ENCODE data around the gene NEU1. TPM values are rescaled to one million over a fixed set of nuclear protein-coding genes. Genes with fewer than 3 reads are reported as not detected.

The NEU1 gene
- total and polyA plus RNA-seq, 2 donors (not counting 1 experiment from before 2014, with no cell fraction given): 25.3 to 35.1 TPM

DNA sequence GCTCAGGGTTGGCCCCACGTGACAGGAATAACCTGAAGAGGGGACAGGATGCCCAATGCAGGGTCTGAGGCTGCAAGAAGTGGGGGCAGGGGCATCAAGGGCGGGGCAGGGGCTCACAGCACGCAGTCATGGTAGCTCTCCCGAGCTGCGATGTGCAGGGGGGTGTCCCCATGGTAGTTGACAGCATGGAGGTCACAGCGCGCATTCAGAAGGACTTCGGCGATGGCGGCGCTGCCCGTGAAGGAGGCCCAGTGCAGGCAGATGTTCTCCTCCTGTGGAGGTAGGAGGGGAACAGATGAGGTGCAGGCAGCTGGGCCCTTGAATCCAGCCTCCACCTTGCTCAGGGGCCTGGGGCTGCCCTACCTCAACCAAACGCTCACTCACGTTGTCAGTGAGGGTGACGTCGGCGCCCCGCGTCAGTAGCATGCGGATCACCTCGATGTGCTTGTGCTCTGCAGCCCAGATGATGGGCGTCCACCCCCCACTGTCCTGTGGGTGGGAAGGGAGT, 22.0 kb upstream of the NEU1 start:
- Mint-ChIP-seq H3K4me3 (no peak overlapping the region), H3K9me3 (ENCODE audit: insufficient read depth) (no peaks in the 10 kb centered on the region), H3K27me3 (no peaks in the 10 kb centered on the region), H3K27ac (no peak overlapping the region), H3K4me1 (no peaks in the 10 kb centered on the region)
- Histone ChIP-seq H3K4me3 (ENCODE audit: control extremely low read depth in 1 of 5, extremely low read depth in 1 of 5, insufficient read depth in 1 of 5, low read depth in 2 of 5, low read length in 4 of 5) (no peak overlapping the region), H3K9ac (ENCODE audit: low read length) (no peak overlapping the region), H4K20me1 (ENCODE audit: control insufficient read depth, insufficient read depth, low read length, poor library complexity, severe bottlenecking) (peaks cover 6% of the 10 kb centered on the region), H3K79me2 (ENCODE audit: control insufficient read depth, insufficient read depth, low read length) (no peaks in the 10 kb centered on the region), H3K36me3 (replicated peaks in 1 of 2; ENCODE audit: control extremely low read depth in 1 of 2, control insufficient read depth in 1 of 2, extremely low read depth in 1 of 2, insufficient read depth in 2 of 2, low read length in 1 of 2) (peaks cover 2 to 83% of the 10 kb centered on the region in 2 experiments), H3K27me3 (replicated peaks in 1 of 4; ENCODE audit: control extremely low read depth in 1 of 4, control insufficient read depth in 3 of 4, insufficient read depth in 4 of 4, low read length in 3 of 4) (no peaks in the 10 kb centered on the region), H3K9me3 (ENCODE audit: control extremely low read depth in 1 of 3, control insufficient read depth in 2 of 3, insufficient read depth in 1 of 3, low read length in 2 of 3) (no peaks in the 10 kb centered on the region), H3K27ac (ENCODE audit: low read length in 2 of 2) (no peak overlapping the region), H3K4me1 (ENCODE audit: control insufficient read depth in 2 of 2, insufficient read depth in 2 of 2, low read length in 2 of 2) (no peaks in the 10 kb centered on the region), H2AFZ (ENCODE audit: insufficient read depth, low read depth, low read length, poor library complexity, severe bottlenecking) (no peak overlapping the region), H3K4me2 (replicated peaks; ENCODE audit: low read depth, low read length, poor library complexity, severe bottlenecking) (no peak overlapping the region)
- ATAC-seq (ENCODE audit: low read depth) (no peak), DNase-seq (no peak)
- ChIA-PET CTCF (no interaction called here), POLR2A (no interaction called here)
- TF ChIP-seq, protein P1, sequence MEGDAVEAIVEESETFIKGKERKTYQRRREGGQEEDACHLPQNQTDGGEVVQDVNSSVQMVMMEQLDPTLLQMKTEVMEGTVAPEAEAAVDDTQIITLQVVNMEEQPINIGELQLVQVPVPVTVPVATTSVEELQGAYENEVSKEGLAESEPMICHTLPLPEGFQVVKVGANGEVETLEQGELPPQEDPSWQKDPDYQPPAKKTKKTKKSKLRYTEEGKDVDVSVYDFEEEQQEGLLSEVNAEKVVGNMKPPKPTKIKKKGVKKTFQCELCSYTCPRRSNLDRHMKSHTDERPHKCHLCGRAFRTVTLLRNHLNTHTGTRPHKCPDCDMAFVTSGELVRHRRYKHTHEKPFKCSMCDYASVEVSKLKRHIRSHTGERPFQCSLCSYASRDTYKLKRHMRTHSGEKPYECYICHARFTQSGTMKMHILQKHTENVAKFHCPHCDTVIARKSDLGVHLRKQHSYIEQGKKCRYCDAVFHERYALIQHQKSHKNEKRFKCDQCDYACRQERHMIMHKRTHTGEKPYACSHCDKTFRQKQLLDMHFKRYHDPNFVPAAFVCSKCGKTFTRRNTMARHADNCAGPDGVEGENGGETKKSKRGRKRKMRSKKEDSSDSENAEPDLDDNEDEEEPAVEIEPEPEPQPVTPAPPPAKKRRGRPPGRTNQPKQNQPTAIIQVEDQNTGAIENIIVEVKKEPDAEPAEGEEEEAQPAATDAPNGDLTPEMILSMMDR (IDR thresholded peaks at IDR 0.05): no peak
- TF ChIP-seq EZH2 (IDR thresholded peaks at IDR 0.05; ENCODE audit: borderline replicate concordance, insufficient read depth, low read depth, low read length, poor library complexity, severe bottlenecking): no peak
- intact Hi-C loops (cut with micrococcal nuclease): no loop called here
- WGBS (ENCODE audit: insufficient coverage): 97% methylated on average over 12 of the region's 22 CpGs

DNA sequence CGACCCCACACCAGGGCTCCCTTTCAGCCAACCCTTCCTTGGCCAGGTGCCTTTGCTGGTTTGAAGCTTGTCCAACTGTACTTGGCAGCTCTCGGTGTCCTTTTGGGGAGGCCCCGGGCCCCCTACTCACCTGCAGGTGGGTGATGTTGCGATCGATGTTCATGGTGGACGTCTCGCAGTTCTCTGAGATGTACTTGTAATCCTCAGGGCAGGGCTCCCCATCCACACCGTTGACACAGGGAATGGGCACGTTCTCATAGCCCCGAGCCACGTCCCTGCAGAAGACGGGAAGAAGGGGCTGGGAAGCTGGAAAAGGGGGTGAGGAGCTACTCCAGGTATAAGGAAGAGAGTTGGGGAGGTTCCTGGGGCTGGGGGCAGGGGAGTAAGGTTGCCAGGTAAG, 21.1 kb upstream of the NEU1 start:
- Histone ChIP-seq H4K20me1 (ENCODE audit: control insufficient read depth, insufficient read depth, low read length, poor library complexity, severe bottlenecking) (peaks cover 6% of the 10 kb centered on the region), H3K4me3 (ENCODE audit: control extremely low read depth in 1 of 5, extremely low read depth in 1 of 5, insufficient read depth in 1 of 5, low read depth in 2 of 5, low read length in 4 of 5) (no peak overlapping the region), H3K4me2 (replicated peaks; ENCODE audit: low read depth, low read length, poor library complexity, severe bottlenecking) (no peak overlapping the region), H3K4me1 (ENCODE audit: control insufficient read depth in 2 of 2, insufficient read depth in 2 of 2, low read length in 2 of 2) (no peaks in the 10 kb centered on the region), H3K27me3 (replicated peaks in 1 of 4; ENCODE audit: control extremely low read depth in 1 of 4, control insufficient read depth in 3 of 4, insufficient read depth in 4 of 4, low read length in 3 of 4) (no peaks in the 10 kb centered on the region), H3K79me2 (ENCODE audit: control insufficient read depth, insufficient read depth, low read length) (no peaks in the 10 kb centered on the region), H3K9me3 (ENCODE audit: control extremely low read depth in 1 of 3, control insufficient read depth in 2 of 3, insufficient read depth in 1 of 3, low read length in 2 of 3) (no peaks in the 10 kb centered on the region), H3K9ac (ENCODE audit: low read length) (no peak overlapping the region), H3K27ac (ENCODE audit: low read length in 2 of 2) (no peak overlapping the region), H3K36me3 (replicated peaks in 1 of 2; ENCODE audit: control extremely low read depth in 1 of 2, control insufficient read depth in 1 of 2, extremely low read depth in 1 of 2, insufficient read depth in 2 of 2, low read length in 1 of 2) (peaks cover 2 to 76% of the 10 kb centered on the region in 2 experiments), H2AFZ (ENCODE audit: insufficient read depth, low read depth, low read length, poor library complexity, severe bottlenecking) (no peak overlapping the region)
- WGBS (ENCODE audit: insufficient coverage): 98% methylated on average over 12 of the region's 12 CpGs
- Mint-ChIP-seq H3K27me3 (no peaks in the 10 kb centered on the region), H3K4me1 (no peaks in the 10 kb centered on the region), H3K4me3 (no peak overlapping the region), H3K9me3 (ENCODE audit: insufficient read depth) (no peaks in the 10 kb centered on the region), H3K27ac (no peak overlapping the region)
- TF ChIP-seq, protein P1 (IDR thresholded peaks at IDR 0.05): no peak
- TF ChIP-seq EZH2 (IDR thresholded peaks at IDR 0.05; ENCODE audit: borderline replicate concordance, insufficient read depth, low read depth, low read length, poor library complexity, severe bottlenecking): no peak
- ChIA-PET POLR2A (no interaction called here), CTCF (no interaction called here)
- DNase-seq: no peak
- ATAC-seq (ENCODE audit: low read depth): no peak
- intact Hi-C loops (cut with micrococcal nuclease): no loop called here
